T-helper 2 cell treated with Interferon-gamma antibody and Interleukin-4, amounts not matched to agents 5 μg/mL and 100 μg/mL, for 36 hours (primary cell): ENCODE results near the gene EPAS1.

Source experiments
- DNase-seq: peaks from one replicate; pipeline ENCODE4 v3.0.0; 2021; ENCODE audit warnings: low spot score
- H3K27ac Mint-ChIP-seq: one replicate; pipeline ENCODE4 v1.8.0; 2021; ENCODE audit warnings: mild to moderate bottlenecking, mixed read lengths
- H3K27me3 Mint-ChIP-seq: one replicate; pipeline ENCODE4 v1.8.0; 2021; ENCODE audit warnings: low read depth, mixed read lengths
- H3K36me3 Mint-ChIP-seq: one replicate; pipeline ENCODE4 v1.8.0; 2021; ENCODE audit warnings: low read depth, mixed read lengths
- H3K4me1 Mint-ChIP-seq: one replicate; pipeline ENCODE4 v1.8.0; 2021; ENCODE audit warnings: low read depth, mixed read lengths
- H3K4me3 Mint-ChIP-seq: one replicate; pipeline ENCODE4 v1.8.0; 2022; ENCODE audit warnings: mild to moderate bottlenecking, moderate library complexity, mixed read lengths
- H3K9me3 Mint-ChIP-seq: one replicate; pipeline ENCODE4 v1.8.0; 2021; ENCODE audit warnings: mixed read lengths

The EPAS1 gene

DNA sequence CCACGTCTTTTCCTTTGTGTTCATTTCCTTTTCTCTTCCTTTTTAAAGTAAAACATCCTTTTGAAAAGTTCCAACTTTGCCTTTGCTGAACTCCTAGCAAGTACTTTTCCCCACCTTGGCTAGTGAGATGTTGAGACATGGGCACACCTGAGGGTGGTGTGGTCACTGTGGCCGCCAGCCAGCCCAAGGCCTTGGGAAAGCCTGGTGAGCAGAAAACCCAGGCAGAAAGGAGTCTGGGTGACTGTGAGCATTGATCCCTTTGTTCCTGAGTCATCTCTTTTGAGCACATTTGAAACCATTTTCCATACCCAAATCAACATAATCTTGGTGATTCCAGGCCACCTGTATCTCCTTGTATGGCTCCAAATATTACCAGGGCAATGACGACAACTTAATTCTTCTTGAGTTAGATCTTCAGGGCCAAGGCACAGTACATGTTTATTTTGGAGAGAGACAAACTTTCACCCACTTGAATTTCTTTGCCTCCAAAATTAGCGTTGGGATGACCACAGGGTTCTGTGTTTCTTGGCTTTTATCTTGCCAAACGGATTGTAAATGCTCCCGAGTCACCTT, 14.5 kb downstream of the EPAS1 start:
- no peaks in the 10 kb centered on the region for H3K9me3 Mint-ChIP-seq
- DNase-seq, result no peak
- no peak overlapping the region for H3K4me3 Mint-ChIP-seq
- peaks cover 23% of the 10 kb centered on the region for H3K4me1 Mint-ChIP-seq
- H3K27ac Mint-ChIP-seq, result no peak overlapping the region
- peaks cover 12% of the 10 kb centered on the region for H3K27me3 Mint-ChIP-seq
- H3K36me3 Mint-ChIP-seq, result peaks cover 2% of the 10 kb centered on the region

DNA sequence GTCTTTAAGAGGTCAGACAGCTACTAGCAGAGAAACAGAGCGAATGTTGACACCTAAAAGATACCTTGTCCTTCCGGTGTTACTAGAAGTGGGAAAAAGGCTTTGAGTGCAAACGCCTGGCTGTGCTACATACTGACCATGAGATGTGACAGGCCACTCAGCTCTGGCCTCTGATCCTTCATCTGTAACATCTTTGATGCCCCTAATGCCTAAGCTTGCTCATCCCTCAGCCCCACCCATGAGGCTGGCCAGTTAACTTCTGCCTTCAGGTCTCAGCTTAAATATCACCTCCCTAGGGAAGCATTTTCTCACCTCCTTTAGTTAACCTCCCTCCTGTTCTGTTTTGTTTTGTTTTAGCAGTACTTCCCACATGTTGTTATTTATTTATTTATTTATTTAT, 15.9 kb downstream of the EPAS1 start:
- peaks cover 28% of the 10 kb centered on the region for H3K4me1 Mint-ChIP-seq
- H3K27ac Mint-ChIP-seq, result no peak overlapping the region
- peaks cover 11% of the 10 kb centered on the region for H3K27me3 Mint-ChIP-seq
- H3K4me3 Mint-ChIP-seq, result no peak overlapping the region
- no peaks in the 10 kb centered on the region for H3K9me3 Mint-ChIP-seq
- no peak for DNase-seq
- H3K36me3 Mint-ChIP-seq, result peaks cover 2% of the 10 kb centered on the region

DNA sequence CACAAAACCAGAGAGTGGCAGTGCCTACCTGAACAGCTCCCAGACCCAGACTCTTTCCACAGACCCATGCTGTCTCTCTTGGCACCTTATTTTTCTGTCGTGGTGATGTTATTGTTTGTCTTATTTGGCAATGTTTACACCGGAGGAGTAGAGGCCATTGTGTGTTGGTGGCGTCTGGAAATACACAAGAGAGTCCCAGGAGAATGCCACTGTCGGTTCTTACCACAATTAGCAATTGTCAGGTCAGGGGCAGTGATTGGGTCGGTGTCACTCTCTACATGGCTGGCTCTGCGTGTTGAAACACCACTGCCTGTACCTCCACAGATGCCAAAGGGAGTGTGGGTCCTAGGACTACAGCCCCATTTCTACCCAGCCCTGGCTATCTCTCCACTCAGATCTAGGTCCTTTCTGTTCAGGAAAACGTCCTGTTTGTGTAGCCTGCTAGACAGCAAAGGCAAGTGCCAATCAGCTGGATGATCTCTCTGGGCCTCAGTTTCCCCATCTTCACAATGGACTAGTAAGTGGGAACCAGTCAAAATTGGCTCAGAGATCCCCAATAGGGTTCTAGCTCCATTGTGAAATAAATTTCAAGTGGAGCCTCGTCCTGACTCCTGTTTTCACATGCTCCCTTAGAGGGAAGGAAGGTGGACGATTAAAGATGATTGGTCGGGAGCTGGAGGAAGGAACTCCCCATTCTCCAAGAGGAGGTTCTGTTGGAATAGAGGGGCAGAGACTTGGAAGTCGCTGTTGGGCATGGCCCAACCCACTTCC, 17.0 kb downstream of the EPAS1 start:
- no peak for DNase-seq
- H3K4me1 Mint-ChIP-seq, result peaks cover 27% of the 10 kb centered on the region
- no peaks in the 10 kb centered on the region for H3K9me3 Mint-ChIP-seq
- no peak overlapping the region for H3K4me3 Mint-ChIP-seq
- no peak overlapping the region for H3K27ac Mint-ChIP-seq
- H3K36me3 Mint-ChIP-seq, result peaks cover 2% of the 10 kb centered on the region
- peaks cover 10% of the 10 kb centered on the region for H3K27me3 Mint-ChIP-seq

DNA sequence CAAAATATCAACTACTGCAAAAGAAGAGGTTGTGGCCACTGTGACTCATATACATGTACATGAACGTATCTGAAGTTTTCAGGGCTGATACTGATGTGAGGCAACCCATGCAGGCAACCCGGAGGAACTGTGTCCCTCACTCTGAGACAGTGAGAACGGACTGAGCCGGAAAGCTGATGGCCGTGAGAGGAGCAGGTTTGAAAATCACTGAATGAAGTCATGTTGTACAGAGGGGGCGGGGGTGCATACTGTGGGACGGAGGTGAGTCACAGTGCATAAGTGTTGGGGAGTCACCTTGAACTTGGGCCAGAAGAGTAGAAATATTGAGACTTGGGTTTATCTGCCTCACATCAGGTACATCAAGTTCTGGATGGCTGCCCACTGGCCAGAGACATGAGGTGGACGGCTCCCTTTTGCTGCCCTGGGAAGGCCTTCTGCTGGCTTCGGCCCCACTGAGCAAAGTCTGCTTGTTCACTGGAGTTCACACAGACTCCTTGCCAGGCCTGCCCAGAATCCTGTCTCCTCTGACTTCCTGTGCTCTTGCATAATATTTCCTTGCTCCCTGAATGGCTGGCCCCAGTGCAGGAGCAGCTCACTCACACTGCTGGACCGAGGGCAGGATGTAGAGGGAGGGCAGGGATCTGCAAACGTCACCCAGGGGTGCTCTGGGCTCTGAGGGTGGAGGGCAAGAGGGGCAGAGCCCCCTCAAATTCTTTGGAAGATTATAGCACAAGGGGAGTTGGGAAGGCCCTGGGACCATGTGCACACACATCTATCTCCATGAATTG, 18.1 kb downstream of the EPAS1 start:
- H3K27ac Mint-ChIP-seq, result peak overlapping the region; percentile 82
- H3K27me3 Mint-ChIP-seq, result peaks cover 16% of the 10 kb centered on the region
- peaks cover 27% of the 10 kb centered on the region for H3K4me1 Mint-ChIP-seq
- no peak overlapping the region for H3K4me3 Mint-ChIP-seq
- no peaks in the 10 kb centered on the region for H3K9me3 Mint-ChIP-seq
- H3K36me3 Mint-ChIP-seq, result peaks cover 2% of the 10 kb centered on the region
- DNase-seq, result peak; percentile 30

DNA sequence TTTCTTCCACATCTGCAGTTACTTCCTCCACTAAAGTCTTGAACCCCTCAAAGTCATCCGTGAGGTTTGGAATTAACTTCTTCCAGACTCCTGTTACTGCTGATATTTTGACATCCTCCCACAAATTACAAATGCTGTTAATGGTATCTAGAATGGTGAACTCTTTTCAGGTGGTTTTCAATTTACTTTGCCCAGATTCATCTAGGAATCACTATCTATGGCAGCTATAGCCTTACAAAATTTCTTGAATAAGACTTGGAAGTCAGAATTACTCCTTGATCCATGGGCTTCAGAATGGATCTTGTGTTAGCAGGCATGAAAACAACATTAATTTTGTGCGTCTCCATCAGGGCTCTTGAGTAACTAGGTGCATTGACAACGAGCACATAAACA, 19.9 kb downstream of the EPAS1 start:
- no peak for DNase-seq
- Mint-ChIP-seq H3K27ac (peak overlapping the region; percentile 13), H3K4me3 (peak overlapping the region; percentile 4), H3K4me1 (peaks cover 27% of the 10 kb centered on the region), H3K36me3 (no peaks in the 10 kb centered on the region), H3K27me3 (peaks cover 17% of the 10 kb centered on the region), H3K9me3 (no peaks in the 10 kb centered on the region)

DNA sequence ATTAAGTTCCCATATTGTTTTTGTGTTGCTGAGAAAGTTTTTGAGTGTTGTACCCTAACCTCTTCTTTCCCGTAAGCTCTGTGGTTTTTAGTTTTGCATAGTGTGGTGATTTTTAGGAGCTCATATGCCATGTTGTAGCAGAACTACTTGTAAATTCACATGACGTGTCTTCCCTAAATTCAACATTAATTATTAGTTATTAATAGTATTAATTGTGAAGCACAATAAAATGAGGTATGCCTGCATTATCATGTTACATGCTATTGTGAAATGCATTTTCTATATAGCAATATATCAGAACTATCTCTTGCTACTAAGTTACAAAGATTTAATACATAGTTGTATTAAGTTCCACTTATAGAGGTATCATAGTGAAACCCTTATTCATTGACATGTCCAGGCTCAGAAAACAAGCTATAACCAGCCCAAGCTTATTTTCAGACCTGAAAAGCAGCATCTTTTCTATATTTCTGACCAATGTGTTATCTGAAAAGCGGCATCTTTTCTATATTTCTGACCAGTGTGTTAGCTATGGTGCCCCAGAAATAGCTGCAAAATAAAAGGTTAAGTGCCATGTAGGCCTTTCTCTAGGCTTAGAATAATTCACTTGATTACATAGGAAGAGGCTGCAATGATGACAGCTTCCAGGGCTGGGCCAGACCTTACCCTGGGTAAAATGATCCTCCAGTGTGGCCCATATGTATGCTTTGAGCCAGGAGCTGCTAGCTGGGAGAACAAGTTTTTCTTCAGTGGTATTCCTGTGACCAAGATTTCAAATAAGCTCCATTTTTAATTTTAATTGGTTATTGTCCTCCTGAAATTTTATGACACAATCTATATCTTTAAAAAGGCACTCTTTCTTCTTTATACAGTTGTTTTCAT, 21.6 kb downstream of the EPAS1 start:
- Mint-ChIP-seq H3K9me3 (no peaks in the 10 kb centered on the region), H3K36me3 (no peaks in the 10 kb centered on the region), H3K27me3 (peaks cover 23% of the 10 kb centered on the region), H3K27ac (no peak overlapping the region), H3K4me1 (peaks cover 27% of the 10 kb centered on the region), H3K4me3 (no peak overlapping the region)
- no peak for DNase-seq

DNA sequence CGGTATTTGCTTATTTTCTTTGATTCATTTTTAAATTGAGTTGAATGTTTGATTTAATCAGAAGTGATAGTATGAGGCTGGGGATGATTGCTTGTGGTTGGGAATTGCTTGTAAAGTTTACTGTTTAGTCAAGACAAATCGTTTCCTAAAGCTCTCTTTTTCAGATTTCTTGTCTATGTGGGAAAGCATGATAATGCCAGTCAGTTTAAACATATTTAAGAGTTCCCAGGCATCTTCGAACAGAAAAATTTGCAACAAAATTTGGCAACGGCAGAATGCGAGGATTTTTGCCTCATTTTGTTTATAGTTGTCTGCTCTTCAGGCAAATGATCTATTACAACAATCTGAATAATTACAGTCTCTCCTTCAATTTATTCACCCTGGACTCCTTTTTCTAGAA, 22.5 kb downstream of the EPAS1 start:
- no peak overlapping the region for H3K27ac Mint-ChIP-seq

DNA sequence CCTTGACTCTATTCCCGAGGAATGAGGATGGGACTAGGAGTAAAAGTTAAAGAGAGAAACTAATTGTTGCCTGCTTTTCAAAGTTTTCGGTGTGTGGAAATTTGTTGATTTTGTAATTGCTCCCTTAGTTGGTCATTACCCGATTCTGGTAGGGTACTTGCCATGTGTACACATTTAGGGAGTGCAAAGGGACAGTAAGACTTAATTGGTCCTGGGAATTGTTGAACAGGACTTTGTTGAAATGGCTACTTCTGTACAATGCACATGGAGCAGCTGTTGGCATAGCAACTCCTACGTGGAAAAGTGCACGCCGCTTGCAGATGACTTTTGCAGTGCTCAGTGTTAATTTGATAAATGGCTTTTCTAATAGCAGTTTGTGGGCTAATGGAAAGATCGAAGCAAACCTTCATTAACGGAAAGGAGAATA, 22.9 kb downstream of the EPAS1 start:
- H3K36me3 Mint-ChIP-seq, result no peaks in the 10 kb centered on the region

More for the DNA sequence above, 22.5 kb downstream of the EPAS1 start:
- H3K4me3 Mint-ChIP-seq, result no peak overlapping the region
- DNase-seq, result no peak
- H3K27me3 Mint-ChIP-seq, result peaks cover 23% of the 10 kb centered on the region
- H3K9me3 Mint-ChIP-seq, result no peaks in the 10 kb centered on the region
- peaks cover 24% of the 10 kb centered on the region for H3K4me1 Mint-ChIP-seq
- no peaks in the 10 kb centered on the region for H3K36me3 Mint-ChIP-seq

DNA sequence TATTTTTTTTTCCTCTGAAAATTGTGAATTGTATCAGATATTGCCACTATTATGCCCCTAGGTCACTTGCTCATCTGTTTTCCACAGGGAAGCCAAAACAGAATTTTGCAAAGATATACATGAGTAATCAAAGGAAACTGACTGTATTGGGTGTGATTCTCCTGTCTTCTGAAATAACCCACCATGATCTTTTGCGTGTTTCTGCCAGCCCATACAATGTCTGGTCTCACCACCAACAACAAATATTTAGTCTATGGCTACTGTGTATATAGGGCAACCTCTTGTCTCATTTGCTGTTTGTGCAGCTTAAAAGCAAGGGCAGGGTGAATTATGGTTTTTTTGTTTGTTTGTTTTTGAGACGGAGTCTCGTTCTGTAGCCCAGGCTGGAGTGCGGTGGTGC, 26.5 kb downstream of the EPAS1 start:
- H3K36me3 Mint-ChIP-seq, result no peaks in the 10 kb centered on the region
- H3K4me1 Mint-ChIP-seq, result peaks cover 11% of the 10 kb centered on the region
- no peak overlapping the region for H3K27ac Mint-ChIP-seq
- H3K4me3 Mint-ChIP-seq, result no peak overlapping the region
- no peak for DNase-seq
- H3K27me3 Mint-ChIP-seq, result peaks cover 21% of the 10 kb centered on the region
- H3K9me3 Mint-ChIP-seq, result no peaks in the 10 kb centered on the region

More for the DNA sequence above, 22.9 kb downstream of the EPAS1 start:
- Mint-ChIP-seq H3K4me1 (peaks cover 20% of the 10 kb centered on the region), H3K4me3 (no peak overlapping the region), H3K27ac (no peak overlapping the region), H3K9me3 (no peaks in the 10 kb centered on the region), H3K27me3 (peaks cover 23% of the 10 kb centered on the region)
- no peak for DNase-seq

DNA sequence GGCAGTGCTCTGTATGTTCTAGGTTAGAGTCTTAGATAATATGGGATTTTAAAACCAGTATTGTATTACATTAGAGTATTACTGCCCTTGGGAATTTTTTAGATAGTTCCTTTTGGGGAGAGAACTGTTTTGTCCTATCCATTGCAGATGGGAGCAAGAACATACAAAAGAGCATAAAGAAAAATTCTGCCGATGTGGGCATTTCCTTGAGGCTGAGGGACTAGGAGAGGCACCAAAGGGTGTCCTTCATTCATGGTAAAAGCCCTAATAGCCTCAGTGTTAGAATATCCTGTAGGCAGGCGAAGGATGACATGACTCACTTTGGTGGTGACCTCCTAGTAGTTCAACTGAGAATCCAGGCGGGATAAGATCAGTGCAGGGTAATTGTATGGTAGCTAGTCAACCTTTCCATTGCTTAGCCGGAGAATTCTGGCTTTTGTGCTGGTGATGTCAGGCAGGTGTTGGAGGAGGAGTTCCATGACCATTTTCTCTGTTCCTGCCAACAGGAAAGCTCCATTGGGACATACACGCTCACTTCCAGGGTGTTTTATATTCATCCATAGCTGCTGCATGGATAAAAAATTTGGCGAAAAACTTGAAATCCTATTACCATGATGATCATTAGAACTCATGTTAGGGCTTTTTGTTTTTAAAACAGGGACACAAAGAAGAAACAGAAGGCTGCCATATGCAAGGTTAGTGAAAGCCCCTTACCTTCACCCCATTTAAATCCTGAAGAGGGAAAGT, 28.1 kb downstream of the EPAS1 start:
- no peak for DNase-seq
- no peak overlapping the region for H3K4me3 Mint-ChIP-seq
- H3K27ac Mint-ChIP-seq, result no peak overlapping the region
- no peaks in the 10 kb centered on the region for H3K9me3 Mint-ChIP-seq
- H3K36me3 Mint-ChIP-seq, result no peaks in the 10 kb centered on the region
- peaks cover 19% of the 10 kb centered on the region for H3K4me1 Mint-ChIP-seq
- peaks cover 12% of the 10 kb centered on the region for H3K27me3 Mint-ChIP-seq

DNA sequence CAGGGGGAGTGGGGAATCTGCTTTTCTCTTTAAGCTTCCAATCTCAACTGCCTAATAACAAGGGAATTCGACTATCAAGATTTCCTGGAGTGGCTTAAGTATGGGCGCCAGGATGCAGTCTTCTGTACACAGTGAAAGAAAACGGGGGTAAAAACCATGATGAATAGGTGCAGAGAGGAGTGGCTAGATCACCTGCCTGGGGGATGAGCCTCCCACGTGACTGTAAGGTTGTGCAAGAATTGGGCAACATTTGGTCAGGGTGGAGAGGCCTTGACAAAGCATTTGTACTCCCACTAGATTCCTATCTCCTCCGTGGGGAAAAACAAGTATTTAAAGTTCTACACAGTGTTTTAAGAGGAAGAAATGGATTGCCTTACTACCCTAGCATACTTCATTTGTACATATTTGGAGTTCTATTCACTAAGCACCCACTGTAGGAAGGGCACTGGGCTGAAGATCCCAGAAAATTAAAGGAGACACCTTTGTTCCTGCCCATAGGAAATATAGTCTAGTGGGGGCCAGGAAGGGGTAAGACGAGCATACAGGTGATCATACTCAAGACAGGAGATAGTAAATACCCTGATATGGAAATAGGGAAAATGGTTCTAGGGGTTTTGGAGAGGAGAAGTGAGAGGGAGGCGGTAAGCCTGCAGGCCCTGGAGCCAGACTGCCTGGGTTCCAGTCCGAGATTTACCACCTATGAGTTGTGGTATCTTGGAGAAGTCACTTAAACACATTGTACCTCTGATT, 29.2 kb downstream of the EPAS1 start:
- H3K4me3 Mint-ChIP-seq, result no peak overlapping the region
- H3K36me3 Mint-ChIP-seq, result no peaks in the 10 kb centered on the region
- peaks cover 22% of the 10 kb centered on the region for H3K4me1 Mint-ChIP-seq
- H3K9me3 Mint-ChIP-seq, result no peaks in the 10 kb centered on the region
- no peak overlapping the region for H3K27ac Mint-ChIP-seq
- peaks cover 12% of the 10 kb centered on the region for H3K27me3 Mint-ChIP-seq
- no peak for DNase-seq

DNA sequence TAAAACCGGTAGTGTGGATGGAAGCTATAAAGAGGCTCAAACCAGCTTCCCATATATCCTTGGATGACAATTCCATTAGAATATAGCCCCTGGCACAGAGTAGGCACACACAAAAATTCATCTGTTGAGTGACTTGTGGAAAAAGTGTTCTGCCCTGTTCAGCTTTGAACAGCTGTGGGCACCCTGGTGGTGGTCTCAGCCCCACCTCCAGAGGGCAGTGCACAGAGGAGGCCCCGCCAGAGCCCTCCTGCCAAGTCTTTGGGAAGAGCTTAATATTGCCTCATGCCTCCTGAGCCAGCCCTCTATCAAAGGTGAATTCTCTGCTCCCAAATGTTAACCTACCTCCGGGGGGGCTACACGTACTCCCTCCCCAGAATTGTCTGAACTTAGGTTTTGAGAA, 30.4 kb downstream of the EPAS1 start:
- Mint-ChIP-seq H3K4me3 (no peak overlapping the region), H3K27ac (no peak overlapping the region), H3K9me3 (no peaks in the 10 kb centered on the region), H3K27me3 (peaks cover 8% of the 10 kb centered on the region), H3K4me1 (peaks cover 24% of the 10 kb centered on the region), H3K36me3 (no peaks in the 10 kb centered on the region)
- no peak for DNase-seq
